Measurements from ENCODE around the gene HOXB3. TPM values are rescaled to one million over a fixed set of nuclear protein-coding genes. Genes with fewer than 3 reads are reported as not detected.

HOXB3 gene
- total and polyA plus RNA-seq, 2 donors (not counting 1 experiment from before 2014, with no cell fraction given) = 15.7 to 28.6 TPM

- Histone ChIP-seq H3K4me1 (ENCODE audit: control insufficient read depth, extremely low read depth, insufficient read depth, low read length) (peaks cover 15% of the 10 kb centered on the region), H3K4me2 (ENCODE audit: extremely low read depth, insufficient read depth, low read length) (no peak overlapping the region), H4K20me1 (ENCODE audit: control insufficient read depth, extremely low read depth, insufficient read depth, low read length) (no peaks in the 10 kb centered on the region), H3K27me3 (ENCODE audit: control insufficient read depth, insufficient read depth, low read length) (no peaks in the 10 kb centered on the region), H3K27ac (ENCODE audit: insufficient read depth, low read length) (no peak overlapping the region), H3K9ac (ENCODE audit: insufficient read depth, low read length) (no peak overlapping the region), H2AFZ (ENCODE audit: low read length) (no peak overlapping the region), H3K9me3 (ENCODE audit: control insufficient read depth, insufficient read depth, low read depth, low read length) (no peaks in the 10 kb centered on the region), H3K79me2 (ENCODE audit: control insufficient read depth, insufficient read depth, low read length) (peaks cover 32% of the 10 kb centered on the region), H3K36me3 (ENCODE audit: control insufficient read depth, insufficient read depth, low read length) (peaks cover 6% of the 10 kb centered on the region), H3K4me3 (replicated peaks in 1 of 4; ENCODE audit: control extremely low read depth in 1 of 4, insufficient read depth in 1 of 4, low read depth in 3 of 4, low read length in 4 of 4) (no peak overlapping the region)
- no peak for DNase-seq (ENCODE audit: low read depth in 2 of 2)
- TF ChIP-seq CTCF (conservative IDR thresholded peaks at IDR 0.05 in 1 of 2, IDR thresholded peaks at IDR 0.05 in 1 of 2; ENCODE audit: low read depth in 1 of 2, low read length in 2 of 2) = no peak
- no peak for TF ChIP-seq EZH2 (IDR thresholded peaks at IDR 0.05; ENCODE audit: low read length, missing control alignments)
Observed at GRCh38 chr17:48606892-48607614, 17.0 kb upstream of the HOXB3 start.

DNA sequence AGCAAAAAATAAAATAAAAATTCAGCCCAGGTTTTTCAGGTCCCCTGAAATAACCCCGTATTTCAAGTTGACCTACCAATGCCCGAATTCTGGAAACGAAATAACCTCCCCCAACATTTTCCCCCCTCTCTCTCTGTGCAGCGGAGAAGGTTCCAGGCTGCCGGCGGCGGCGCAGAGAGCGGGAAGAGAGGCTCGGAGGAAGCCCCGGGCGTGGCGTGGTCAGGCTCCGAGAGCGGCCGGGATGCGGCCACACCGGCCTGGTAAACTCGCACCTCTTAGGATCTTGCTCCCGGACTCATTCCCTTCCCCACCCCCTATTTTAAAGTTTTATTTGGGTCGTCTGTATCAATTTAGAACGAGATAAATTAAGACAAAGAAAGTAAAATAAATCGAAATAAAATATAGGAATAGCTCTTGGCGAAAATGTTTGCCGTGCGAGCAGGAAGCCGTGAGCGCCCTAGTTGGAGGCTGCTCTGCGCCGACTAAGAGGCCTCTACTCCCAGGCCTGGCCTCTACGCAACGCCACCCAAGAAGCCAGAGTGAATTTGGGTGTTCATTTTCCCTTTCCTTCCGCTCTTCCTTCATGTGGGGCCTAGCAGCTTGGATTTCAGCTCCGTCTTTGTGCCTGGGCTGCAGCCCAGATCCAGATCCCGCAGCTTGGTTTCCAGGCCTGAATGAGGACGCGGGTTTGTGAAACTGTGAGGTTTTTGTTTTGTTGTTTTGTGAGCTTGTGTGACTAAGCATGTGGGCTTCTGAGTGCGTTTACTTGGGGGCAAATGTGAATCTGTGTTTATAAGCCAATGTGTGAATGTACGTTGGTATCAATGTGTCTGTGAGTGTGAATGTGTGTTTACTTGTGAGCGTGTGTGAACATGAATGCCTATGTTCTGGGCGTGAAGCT lies 16.2 kb upstream of the HOXB3 start:
- Histone ChIP-seq H3K4me3 (replicated peaks in 1 of 4; ENCODE audit: control extremely low read depth in 1 of 4, insufficient read depth in 1 of 4, low read depth in 3 of 4, low read length in 4 of 4) (no peak overlapping the region), H3K79me2 (ENCODE audit: control insufficient read depth, insufficient read depth, low read length) (peaks cover 36% of the 10 kb centered on the region), H3K9me3 (ENCODE audit: control insufficient read depth, insufficient read depth, low read depth, low read length) (no peaks in the 10 kb centered on the region), H3K4me2 (ENCODE audit: extremely low read depth, insufficient read depth, low read length) (no peak overlapping the region), H3K27ac (ENCODE audit: insufficient read depth, low read length) (no peak overlapping the region), H3K9ac (ENCODE audit: insufficient read depth, low read length) (no peak overlapping the region), H4K20me1 (ENCODE audit: control insufficient read depth, extremely low read depth, insufficient read depth, low read length) (no peaks in the 10 kb centered on the region), H3K27me3 (ENCODE audit: control insufficient read depth, insufficient read depth, low read length) (no peaks in the 10 kb centered on the region), H3K4me1 (ENCODE audit: control insufficient read depth, extremely low read depth, insufficient read depth, low read length) (peaks cover 11% of the 10 kb centered on the region), H2AFZ (ENCODE audit: low read length) (no peak overlapping the region), H3K36me3 (ENCODE audit: control insufficient read depth, insufficient read depth, low read length) (peaks cover 6% of the 10 kb centered on the region)
- TF ChIP-seq CTCF (conservative IDR thresholded peaks at IDR 0.05 in 1 of 2, IDR thresholded peaks at IDR 0.05 in 1 of 2; ENCODE audit: low read depth in 1 of 2, low read length in 2 of 2) = no peak
- no peak for DNase-seq (ENCODE audit: low read depth in 2 of 2)

DNA sequence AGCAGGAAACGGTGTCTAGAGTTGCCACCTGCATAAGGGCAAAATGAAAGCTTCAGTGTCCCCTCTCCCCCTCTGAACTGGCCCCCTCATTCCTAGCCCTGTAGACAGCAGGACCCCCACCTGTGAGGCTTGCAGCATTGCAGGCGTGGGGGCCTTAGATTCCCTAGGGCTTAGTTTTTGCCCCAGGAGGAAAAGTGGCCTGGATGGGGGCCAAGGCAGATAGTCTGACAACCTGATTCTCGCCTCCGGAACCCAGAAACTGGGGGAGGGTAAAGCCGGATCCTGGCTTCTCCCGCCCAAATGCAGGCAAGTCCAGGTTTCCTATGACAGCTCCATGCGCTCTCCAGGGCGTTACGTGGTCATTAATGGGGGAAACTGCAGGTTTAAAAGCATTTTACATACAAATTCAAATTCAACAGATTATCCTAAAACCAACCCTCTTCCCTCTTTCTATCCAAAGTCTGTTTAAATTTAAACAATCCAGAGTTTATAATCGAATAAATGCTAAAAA lies 15.4 kb upstream of the HOXB3 start:
- H4K20me1 ChIP-seq (ENCODE audit: control insufficient read depth, extremely low read depth, insufficient read depth, low read length) = no peaks in the 10 kb centered on the region
- H3K27ac ChIP-seq (ENCODE audit: insufficient read depth, low read length) = no peak overlapping the region
- no peak overlapping the region for H3K9ac ChIP-seq (ENCODE audit: insufficient read depth, low read length)
- TF ChIP-seq CTCF (conservative IDR thresholded peaks at IDR 0.05 in 1 of 2, IDR thresholded peaks at IDR 0.05 in 1 of 2; ENCODE audit: low read depth in 1 of 2, low read length in 2 of 2) = no peak
- no peak for TF ChIP-seq EZH2 (IDR thresholded peaks at IDR 0.05; ENCODE audit: low read length, missing control alignments)
- DNase-seq (ENCODE audit: low read depth in 2 of 2) = no peak
- peaks cover 44% of the 10 kb centered on the region for H3K79me2 ChIP-seq (ENCODE audit: control insufficient read depth, insufficient read depth, low read length)
- H3K4me1 ChIP-seq (ENCODE audit: control insufficient read depth, extremely low read depth, insufficient read depth, low read length) = peaks cover 9% of the 10 kb centered on the region
- H3K36me3 ChIP-seq (ENCODE audit: control insufficient read depth, insufficient read depth, low read length) = peaks cover 6% of the 10 kb centered on the region
- no peak overlapping the region for H3K4me2 ChIP-seq (ENCODE audit: extremely low read depth, insufficient read depth, low read length)
- no peaks in the 10 kb centered on the region for H3K27me3 ChIP-seq (ENCODE audit: control insufficient read depth, insufficient read depth, low read length)
- H3K4me3 ChIP-seq (replicated peaks in 1 of 4; ENCODE audit: control extremely low read depth in 1 of 4, insufficient read depth in 1 of 4, low read depth in 3 of 4, low read length in 4 of 4) = no peak overlapping the region
- H3K9me3 ChIP-seq (ENCODE audit: control insufficient read depth, insufficient read depth, low read depth, low read length) = no peaks in the 10 kb centered on the region
- H2AFZ ChIP-seq (ENCODE audit: low read length) = no peak overlapping the region

Measured in fibroblast of lung (primary cell).